Measurements from ENCODE around the gene CYLD.

Gene CYLD

DNA sequence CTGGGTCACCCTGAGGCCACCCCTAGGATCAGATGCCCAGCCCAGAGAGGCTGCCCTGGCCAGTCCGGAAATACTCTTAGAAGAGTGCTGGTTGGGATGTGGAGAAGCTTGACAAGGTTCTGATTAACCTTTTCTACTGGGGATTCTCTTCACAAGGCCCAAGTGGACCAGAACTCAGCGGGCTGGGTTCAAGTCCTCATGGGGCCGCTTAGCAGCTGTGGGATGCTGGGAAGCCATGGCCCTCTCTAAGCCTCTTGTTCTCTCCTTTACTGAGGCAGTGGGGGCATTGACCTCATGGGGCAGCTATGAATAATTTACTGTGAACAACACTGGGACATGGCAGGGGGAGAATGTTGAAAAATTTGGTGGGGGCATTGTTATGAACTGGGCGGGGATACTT lies 92.8 kb downstream of the CYLD start:
- H3K27me3 ChIP-seq (ENCODE audit: insufficient read depth, poor library complexity, severe bottlenecking): peaks cover 5% of the 10 kb centered on the region
- no peak for TF ChIP-seq GABPA (IDR thresholded peaks at IDR 0.05; ENCODE audit: low read depth)
- no peak for TF ChIP-seq SPI1 (IDR thresholded peaks at IDR 0.05; ENCODE audit: borderline replicate concordance, low read depth)
- no peak for TF ChIP-seq POLR2AphosphoS5 (IDR thresholded peaks at IDR 0.05; ENCODE audit: low read depth)
- TF ChIP-seq, protein P1, sequence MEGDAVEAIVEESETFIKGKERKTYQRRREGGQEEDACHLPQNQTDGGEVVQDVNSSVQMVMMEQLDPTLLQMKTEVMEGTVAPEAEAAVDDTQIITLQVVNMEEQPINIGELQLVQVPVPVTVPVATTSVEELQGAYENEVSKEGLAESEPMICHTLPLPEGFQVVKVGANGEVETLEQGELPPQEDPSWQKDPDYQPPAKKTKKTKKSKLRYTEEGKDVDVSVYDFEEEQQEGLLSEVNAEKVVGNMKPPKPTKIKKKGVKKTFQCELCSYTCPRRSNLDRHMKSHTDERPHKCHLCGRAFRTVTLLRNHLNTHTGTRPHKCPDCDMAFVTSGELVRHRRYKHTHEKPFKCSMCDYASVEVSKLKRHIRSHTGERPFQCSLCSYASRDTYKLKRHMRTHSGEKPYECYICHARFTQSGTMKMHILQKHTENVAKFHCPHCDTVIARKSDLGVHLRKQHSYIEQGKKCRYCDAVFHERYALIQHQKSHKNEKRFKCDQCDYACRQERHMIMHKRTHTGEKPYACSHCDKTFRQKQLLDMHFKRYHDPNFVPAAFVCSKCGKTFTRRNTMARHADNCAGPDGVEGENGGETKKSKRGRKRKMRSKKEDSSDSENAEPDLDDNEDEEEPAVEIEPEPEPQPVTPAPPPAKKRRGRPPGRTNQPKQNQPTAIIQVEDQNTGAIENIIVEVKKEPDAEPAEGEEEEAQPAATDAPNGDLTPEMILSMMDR (IDR thresholded peaks at IDR 0.05; ENCODE audit: insufficient read depth, low read length): no peak
- TF ChIP-seq, protein P2, sequence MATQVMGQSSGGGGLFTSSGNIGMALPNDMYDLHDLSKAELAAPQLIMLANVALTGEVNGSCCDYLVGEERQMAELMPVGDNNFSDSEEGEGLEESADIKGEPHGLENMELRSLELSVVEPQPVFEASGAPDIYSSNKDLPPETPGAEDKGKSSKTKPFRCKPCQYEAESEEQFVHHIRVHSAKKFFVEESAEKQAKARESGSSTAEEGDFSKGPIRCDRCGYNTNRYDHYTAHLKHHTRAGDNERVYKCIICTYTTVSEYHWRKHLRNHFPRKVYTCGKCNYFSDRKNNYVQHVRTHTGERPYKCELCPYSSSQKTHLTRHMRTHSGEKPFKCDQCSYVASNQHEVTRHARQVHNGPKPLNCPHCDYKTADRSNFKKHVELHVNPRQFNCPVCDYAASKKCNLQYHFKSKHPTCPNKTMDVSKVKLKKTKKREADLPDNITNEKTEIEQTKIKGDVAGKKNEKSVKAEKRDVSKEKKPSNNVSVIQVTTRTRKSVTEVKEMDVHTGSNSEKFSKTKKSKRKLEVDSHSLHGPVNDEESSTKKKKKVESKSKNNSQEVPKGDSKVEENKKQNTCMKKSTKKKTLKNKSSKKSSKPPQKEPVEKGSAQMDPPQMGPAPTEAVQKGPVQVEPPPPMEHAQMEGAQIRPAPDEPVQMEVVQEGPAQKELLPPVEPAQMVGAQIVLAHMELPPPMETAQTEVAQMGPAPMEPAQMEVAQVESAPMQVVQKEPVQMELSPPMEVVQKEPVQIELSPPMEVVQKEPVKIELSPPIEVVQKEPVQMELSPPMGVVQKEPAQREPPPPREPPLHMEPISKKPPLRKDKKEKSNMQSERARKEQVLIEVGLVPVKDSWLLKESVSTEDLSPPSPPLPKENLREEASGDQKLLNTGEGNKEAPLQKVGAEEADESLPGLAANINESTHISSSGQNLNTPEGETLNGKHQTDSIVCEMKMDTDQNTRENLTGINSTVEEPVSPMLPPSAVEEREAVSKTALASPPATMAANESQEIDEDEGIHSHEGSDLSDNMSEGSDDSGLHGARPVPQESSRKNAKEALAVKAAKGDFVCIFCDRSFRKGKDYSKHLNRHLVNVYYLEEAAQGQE (IDR thresholded peaks at IDR 0.05; ENCODE audit: insufficient replicate concordance, low read depth): no peak
- DNase-seq (ENCODE audit: low read depth in 1 of 2, low spot score in 1 of 2): no peak

DNA sequence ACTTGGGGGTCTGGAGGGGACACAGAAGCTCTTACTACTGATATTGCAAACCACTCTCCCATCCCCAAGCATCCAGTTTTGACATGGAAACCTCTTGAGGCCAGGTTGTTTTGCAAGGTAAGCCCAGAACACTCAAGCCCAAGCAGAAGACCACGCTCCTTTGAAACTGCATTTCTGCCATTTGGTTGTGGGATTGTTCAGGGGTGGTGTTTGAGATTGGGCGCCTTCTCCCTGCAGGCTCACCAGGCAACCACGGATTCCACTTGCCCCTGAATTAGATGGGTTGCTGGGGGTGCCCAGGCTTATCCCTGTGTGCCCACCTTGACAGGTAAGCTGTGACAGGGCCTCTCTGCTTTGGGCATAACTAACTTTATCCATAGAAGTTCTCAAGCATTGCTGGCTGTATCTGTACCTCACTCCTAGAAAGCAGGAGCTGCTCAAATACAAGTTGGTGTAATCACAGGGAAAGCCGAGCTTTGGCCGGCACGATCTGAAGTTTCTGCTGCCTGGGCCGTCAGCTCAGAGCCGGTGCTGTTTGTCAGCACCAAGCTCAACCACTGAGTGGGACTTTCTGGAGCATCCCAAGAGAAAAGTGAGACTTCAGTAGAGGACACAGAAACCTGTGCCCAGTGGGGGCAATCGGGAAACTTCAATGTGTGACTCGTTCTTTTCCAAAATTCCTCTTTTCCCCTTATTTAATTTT lies 93.6 kb downstream of the CYLD start:
- no peak for DNase-seq (ENCODE audit: low read depth in 1 of 2, low spot score in 1 of 2)
- H3K27me3 ChIP-seq (ENCODE audit: insufficient read depth, poor library complexity, severe bottlenecking): peaks cover 5% of the 10 kb centered on the region
- TF ChIP-seq POLR2AphosphoS5 (IDR thresholded peaks at IDR 0.05; ENCODE audit: low read depth) (no peak), GABPA (IDR thresholded peaks at IDR 0.05; ENCODE audit: low read depth) (no peak), SPI1 (IDR thresholded peaks at IDR 0.05; ENCODE audit: borderline replicate concordance, low read depth) (no peak)
- TF ChIP-seq, protein P1 (IDR thresholded peaks at IDR 0.05; ENCODE audit: insufficient read depth, low read length): no peak
- TF ChIP-seq, protein P2 (IDR thresholded peaks at IDR 0.05; ENCODE audit: insufficient replicate concordance, low read depth): no peak
- H3K4me3 ChIP-seq (replicated peaks; ENCODE audit: insufficient read depth, low read length): no peak overlapping the region
- no peak overlapping the region for H3K27ac ChIP-seq (replicated peaks)

More for the DNA sequence above, 92.8 kb downstream of the CYLD start:
- Histone ChIP-seq H3K4me3 (replicated peaks; ENCODE audit: insufficient read depth, low read length) (no peak overlapping the region), H3K27ac (replicated peaks) (no peak overlapping the region)

DNA sequence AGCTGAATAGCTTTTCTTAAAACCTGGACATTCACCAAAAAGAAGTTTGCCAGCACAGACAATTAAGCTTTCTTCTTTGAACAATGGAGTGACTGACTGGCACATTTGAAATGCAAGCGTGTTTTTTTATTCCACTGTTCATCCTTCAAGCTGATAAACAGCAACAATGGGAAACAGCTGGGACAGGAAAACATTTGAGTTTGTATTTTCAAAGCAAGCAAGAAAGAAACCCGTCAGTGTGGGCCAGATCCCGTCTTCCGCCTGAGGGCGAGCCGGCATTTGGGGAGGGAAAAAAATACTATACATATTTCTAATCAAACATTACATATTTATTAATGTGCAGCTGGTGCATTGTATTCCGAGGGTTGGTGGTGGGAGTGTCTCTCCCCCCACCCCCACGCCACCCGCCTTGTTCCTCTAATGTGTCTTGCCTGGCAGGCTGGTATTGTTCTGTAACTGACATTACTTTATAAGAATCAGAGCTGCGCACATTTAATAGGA lies 94.3 kb downstream of the CYLD start:
- no peak overlapping the region for H3K27ac ChIP-seq (replicated peaks)
- H3K4me3 ChIP-seq (replicated peaks; ENCODE audit: insufficient read depth, low read length): no peak overlapping the region
- TF ChIP-seq SPI1 (IDR thresholded peaks at IDR 0.05; ENCODE audit: borderline replicate concordance, low read depth) (no peak), GABPA (IDR thresholded peaks at IDR 0.05; ENCODE audit: low read depth) (no peak), POLR2AphosphoS5 (IDR thresholded peaks at IDR 0.05; ENCODE audit: low read depth) (no peak)
- TF ChIP-seq, protein P1 (IDR thresholded peaks at IDR 0.05; ENCODE audit: insufficient read depth, low read length): no peak
- TF ChIP-seq, protein P2 (IDR thresholded peaks at IDR 0.05; ENCODE audit: insufficient replicate concordance, low read depth): no peak
- H3K27me3 ChIP-seq (ENCODE audit: insufficient read depth, poor library complexity, severe bottlenecking): peaks cover 11% of the 10 kb centered on the region
- DNase-seq (ENCODE audit: low read depth in 1 of 2, low spot score in 1 of 2): no peak
